Measurements from ENCODE around the gene CNTN1. TPM values are rescaled to one million over a fixed set of nuclear protein-coding genes. Genes with fewer than 3 reads are reported as not detected.

CNTN1 gene
- total RNA-seq, 1 experiment from 2014 or later, result 3.0 TPM

DNA sequence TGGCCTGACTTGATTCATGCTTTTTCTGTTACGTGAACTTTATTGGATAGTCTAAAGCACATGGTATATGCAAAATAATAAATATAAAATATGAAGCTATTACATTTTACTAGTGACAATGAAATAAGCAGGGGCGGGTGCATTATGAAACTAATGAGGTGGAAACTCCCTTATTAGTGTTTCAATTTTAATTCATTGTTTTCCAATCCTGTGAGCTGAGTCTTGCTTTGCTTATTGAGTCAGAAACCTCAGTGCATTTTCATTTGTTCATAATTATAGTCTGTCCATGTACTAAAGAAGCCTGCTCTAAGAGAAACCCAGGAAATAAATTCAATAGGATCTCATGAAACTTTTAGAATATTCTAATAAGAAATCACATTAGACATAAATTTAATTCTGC lies 78.5 kb downstream of the CNTN1 start (continued):
- no peak for TF ChIP-seq ZNF274 (IDR thresholded peaks at IDR 0.05; ENCODE audit: low read depth, low read length)
- TF ChIP-seq EZH2 (IDR thresholded peaks at IDR 0.05), result no peak
- TF ChIP-seq ZFX (IDR thresholded peaks at IDR 0.05), result no peak
- no peak for TF ChIP-seq EZH2phosphoT487 (IDR thresholded peaks at IDR 0.05; ENCODE audit: borderline replicate concordance)
- TF ChIP-seq FOSL1 (IDR thresholded peaks at IDR 0.05; ENCODE audit: low read depth), result no peak
- no peak for TF ChIP-seq SRF (IDR thresholded peaks at IDR 0.05; ENCODE audit: low read depth)
- TF ChIP-seq EGR1 (IDR thresholded peaks at IDR 0.05; ENCODE audit: low read depth), result no peak
- TF ChIP-seq SIN3A (IDR thresholded peaks at IDR 0.05; ENCODE audit: low read depth), result no peak
- no peak for TF ChIP-seq CEBPB (IDR thresholded peaks at IDR 0.05; ENCODE audit: low read depth)

DNA sequence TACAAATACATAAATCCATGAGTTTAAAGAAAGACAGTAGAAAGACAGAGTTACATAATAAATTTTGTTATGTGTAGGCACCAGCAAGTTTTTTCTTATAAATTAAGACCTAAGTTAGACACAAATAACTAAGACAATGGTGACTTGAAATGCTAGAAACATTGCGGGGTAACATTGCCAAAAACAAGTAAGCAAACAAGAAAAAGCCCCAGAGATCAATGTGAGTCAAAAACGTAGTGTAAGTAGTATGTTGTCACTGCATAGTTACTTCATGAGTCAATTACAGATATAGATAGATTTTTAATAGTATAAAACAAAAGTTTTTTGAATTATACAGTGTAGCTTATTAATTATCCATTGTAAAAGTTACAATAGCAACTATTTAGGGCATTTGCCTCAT lies 83.4 kb downstream of the CNTN1 start:
- intact Hi-C loops (cut with micrococcal nuclease), result no loop called here
- H3K4me2 ChIP-seq (ENCODE audit: low read length), result no peak overlapping the region
- no peak for TF ChIP-seq ELF1 (IDR thresholded peaks at IDR 0.05; ENCODE audit: borderline replicate concordance, low read depth)
- no peak for TF ChIP-seq YY1 (IDR thresholded peaks at IDR 0.05; ENCODE audit: extremely low read depth, insufficient replicate concordance, low read depth, low read length)
- TF ChIP-seq EGR1 (IDR thresholded peaks at IDR 0.05; ENCODE audit: low read depth), result no peak
- no peak for TF ChIP-seq FOSL1 (IDR thresholded peaks at IDR 0.05; ENCODE audit: low read depth)
- no peak for TF ChIP-seq RAD21 (IDR thresholded peaks at IDR 0.05; ENCODE audit: low read depth)
- TF ChIP-seq POLR2AphosphoS5 (IDR thresholded peaks at IDR 0.05; ENCODE audit: low read depth, low read length), result no peak
- no peak for TF ChIP-seq ZNF274 (IDR thresholded peaks at IDR 0.05; ENCODE audit: low read depth, low read length)
- TF ChIP-seq, protein P1, sequence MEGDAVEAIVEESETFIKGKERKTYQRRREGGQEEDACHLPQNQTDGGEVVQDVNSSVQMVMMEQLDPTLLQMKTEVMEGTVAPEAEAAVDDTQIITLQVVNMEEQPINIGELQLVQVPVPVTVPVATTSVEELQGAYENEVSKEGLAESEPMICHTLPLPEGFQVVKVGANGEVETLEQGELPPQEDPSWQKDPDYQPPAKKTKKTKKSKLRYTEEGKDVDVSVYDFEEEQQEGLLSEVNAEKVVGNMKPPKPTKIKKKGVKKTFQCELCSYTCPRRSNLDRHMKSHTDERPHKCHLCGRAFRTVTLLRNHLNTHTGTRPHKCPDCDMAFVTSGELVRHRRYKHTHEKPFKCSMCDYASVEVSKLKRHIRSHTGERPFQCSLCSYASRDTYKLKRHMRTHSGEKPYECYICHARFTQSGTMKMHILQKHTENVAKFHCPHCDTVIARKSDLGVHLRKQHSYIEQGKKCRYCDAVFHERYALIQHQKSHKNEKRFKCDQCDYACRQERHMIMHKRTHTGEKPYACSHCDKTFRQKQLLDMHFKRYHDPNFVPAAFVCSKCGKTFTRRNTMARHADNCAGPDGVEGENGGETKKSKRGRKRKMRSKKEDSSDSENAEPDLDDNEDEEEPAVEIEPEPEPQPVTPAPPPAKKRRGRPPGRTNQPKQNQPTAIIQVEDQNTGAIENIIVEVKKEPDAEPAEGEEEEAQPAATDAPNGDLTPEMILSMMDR (IDR thresholded peaks at IDR 0.05 in 2 of 3, conservative IDR thresholded peaks at IDR 0.05 in 1 of 3; ENCODE audit: borderline replicate concordance in 1 of 3, insufficient read depth in 1 of 3, low read depth in 2 of 3, low read length in 2 of 3), result no peak
- TF ChIP-seq ZFX (IDR thresholded peaks at IDR 0.05), result no peak
- TF ChIP-seq SIN3A (IDR thresholded peaks at IDR 0.05; ENCODE audit: low read depth), result no peak
- no peak for TF ChIP-seq EZH2 (IDR thresholded peaks at IDR 0.05)
- TF ChIP-seq CEBPB (IDR thresholded peaks at IDR 0.05; ENCODE audit: low read depth), result no peak
- TF ChIP-seq EZH2phosphoT487 (IDR thresholded peaks at IDR 0.05; ENCODE audit: borderline replicate concordance), result no peak
- H3K9ac ChIP-seq (ENCODE audit: low read length), result no peak overlapping the region
- no peaks in the 10 kb centered on the region for H3K79me2 ChIP-seq (ENCODE audit: insufficient read depth, low read length)
- H3K9me2 ChIP-seq (ENCODE audit: insufficient read depth), result no peaks in the 10 kb centered on the region
- no peak overlapping the region for H2AFZ ChIP-seq (ENCODE audit: low read depth, low read length, poor library complexity, severe bottlenecking)
- ChIA-PET CTCF (no interaction called here), RAD21 (ENCODE audit: low non-redundant PET in 1 of 2, low total read pairs in 2 of 2, uncharacterized antibody in 2 of 2, unreplicated experiment in 2 of 2) (no interaction called here), POLR2A (no interaction called here)
- no peak for ATAC-seq
- no peaks in the 10 kb centered on the region for H4K20me1 ChIP-seq (ENCODE audit: insufficient read depth)
- DNase-seq (ENCODE audit: low read depth, low spot score), result no peak
- H3K27ac ChIP-seq (ENCODE audit: low read depth, low read length), result no peak overlapping the region
- no peaks in the 10 kb centered on the region for H3K36me3 ChIP-seq (ENCODE audit: control insufficient read depth in 1 of 2, insufficient read depth in 2 of 2, low read length in 2 of 2)
- BruUV-seq (replicated peaks), result no TSS peak
- H3K9me3 ChIP-seq (ENCODE audit: control insufficient read depth in 1 of 2, insufficient read depth in 1 of 2, low read depth in 1 of 2, low read length in 2 of 2), result no peaks in the 10 kb centered on the region
- no peaks in the 10 kb centered on the region for H3K27me3 ChIP-seq (ENCODE audit: insufficient read depth, low read length)
- no peaks in the 10 kb centered on the region for H3K4me1 ChIP-seq (ENCODE audit: control insufficient read depth in 1 of 2, insufficient read depth in 2 of 2, low read length in 2 of 2)
- H3K4me3 ChIP-seq (replicated peaks in 1 of 2; ENCODE audit: low read depth in 1 of 2, low read length in 2 of 2), result no peak overlapping the region

Measured in HCT116 (cell line).